NK-92 (cell line): ENCODE data around the gene MACROD2.

Source experiments
- DNase-seq: peaks from one replicate; lab custom pipeline; 2025; ENCODE audit not compliant: unreplicated experiment; lab: John Stamatoyannopoulos, UW

MACROD2 gene

DNA sequence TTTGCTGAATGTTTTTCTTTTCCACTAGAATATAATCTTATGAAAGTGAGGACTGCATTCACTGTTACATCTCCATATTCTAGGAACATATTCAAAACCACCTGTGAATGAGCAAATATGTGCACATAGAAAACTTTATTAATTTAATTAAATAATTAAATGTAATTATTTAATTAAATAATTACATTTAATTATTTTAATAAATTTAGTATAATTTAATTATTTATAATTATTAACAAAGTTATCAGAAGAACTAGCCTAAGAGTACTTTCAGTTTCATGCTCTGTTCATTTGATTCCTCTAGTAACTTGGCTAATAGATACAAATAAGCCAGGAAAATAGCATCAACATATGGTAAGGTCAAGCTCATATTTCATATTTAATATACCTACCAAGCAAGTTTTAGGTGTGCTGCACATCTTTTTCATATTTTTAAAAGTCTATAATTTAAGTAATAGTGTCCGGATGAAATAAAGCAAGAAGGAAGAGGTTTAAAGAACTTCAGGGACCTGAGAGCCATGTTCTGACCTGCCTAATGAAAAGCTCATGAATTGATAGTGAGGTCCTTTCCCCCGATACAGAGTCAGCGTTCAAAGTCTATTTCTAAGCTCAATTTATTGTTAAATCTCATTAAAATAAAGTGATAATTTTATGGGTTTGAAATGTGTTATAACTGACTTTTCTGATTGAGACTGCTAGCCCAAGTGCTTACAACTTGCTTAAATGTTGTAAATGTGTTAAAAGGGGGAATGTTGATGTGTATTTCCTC is 703.5 kb downstream of the MACROD2 start:
- DNase-seq = no peak

GRCh38 chr20:14700639-14700960 is 705.3 kb downstream of the MACROD2 start:
- DNase-seq = no peak

DNA sequence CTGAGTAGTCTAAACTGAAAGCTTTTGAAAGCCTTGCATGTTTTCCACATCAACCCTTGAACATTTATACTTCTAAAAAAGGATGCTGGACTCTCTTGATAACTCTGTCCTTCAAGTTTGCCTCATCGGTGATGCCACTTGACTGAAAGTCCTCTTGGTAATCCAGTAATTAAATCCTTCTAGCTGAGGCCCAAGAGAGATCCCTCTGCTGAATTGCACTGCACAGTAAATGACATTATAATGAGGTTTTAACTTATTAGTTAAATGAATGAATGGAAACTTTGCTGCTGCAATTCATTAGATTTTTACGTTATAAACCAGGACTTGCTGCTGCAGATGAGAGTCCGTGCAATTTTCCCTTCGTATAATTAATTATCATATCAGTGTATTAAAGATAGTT is 706.0 kb downstream of the MACROD2 start:
- no peak for DNase-seq

- DNase-seq = no peak
These were observed 711.2 kb downstream of the MACROD2 start for GRCh38 chr20:14706555-14706954.

GRCh38 chr20:14707026-14707680 is 711.8 kb downstream of the MACROD2 start:
- no peak for DNase-seq

GRCh38 chr20:14707865-14708596 is 712.7 kb downstream of the MACROD2 start:
- DNase-seq = no peak

- no peak for DNase-seq
These were observed 714.1 kb downstream of the MACROD2 start for GRCh38 chr20:14709439-14709838.

GRCh38 chr20:14710951-14711350 is 715.6 kb downstream of the MACROD2 start:
- no peak for DNase-seq

- no peak for DNase-seq
These were observed 716.3 kb downstream of the MACROD2 start for GRCh38 chr20:14711652-14712051.

DNA sequence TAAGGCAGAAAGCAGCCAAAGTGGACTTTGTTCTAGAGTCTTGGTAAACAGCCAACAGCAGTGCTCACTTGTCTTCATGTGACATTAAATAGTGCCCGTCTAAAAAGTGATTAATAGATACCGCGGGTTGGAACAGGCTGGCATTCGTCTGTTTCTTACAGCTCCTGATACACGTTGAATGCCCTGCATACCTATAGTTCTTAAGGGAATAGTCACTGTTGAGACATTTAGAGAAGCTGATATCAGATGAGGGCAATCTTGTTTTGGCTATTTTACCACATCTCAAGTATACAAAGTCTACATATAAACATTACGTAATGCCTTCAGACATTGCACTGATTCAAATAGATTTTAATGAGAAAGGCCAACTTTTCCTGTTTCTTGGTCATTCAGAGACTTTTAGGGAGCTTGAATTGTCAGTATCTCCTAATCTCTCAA is 717.0 kb downstream of the MACROD2 start:
- DNase-seq = no peak

DNA sequence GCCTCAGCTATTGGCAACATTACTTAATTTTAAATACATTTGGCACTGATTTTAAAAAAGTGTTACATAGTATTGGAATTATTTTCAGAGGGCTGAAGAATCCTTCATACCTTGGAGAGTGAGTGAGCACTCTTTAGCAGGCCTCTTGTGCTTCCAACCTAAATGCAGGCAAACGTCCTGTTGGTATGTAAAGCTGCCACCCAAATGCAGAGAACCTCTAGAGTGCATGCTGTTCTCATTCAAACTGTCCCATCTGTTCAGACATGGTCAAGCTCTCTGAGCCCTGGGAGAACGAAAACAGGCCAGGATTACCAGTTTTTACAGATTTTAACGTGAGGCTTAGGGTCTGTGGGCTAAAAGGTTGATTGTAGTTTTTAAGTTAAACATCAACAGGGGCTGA is 720.1 kb downstream of the MACROD2 start:
- DNase-seq = no peak

DNA sequence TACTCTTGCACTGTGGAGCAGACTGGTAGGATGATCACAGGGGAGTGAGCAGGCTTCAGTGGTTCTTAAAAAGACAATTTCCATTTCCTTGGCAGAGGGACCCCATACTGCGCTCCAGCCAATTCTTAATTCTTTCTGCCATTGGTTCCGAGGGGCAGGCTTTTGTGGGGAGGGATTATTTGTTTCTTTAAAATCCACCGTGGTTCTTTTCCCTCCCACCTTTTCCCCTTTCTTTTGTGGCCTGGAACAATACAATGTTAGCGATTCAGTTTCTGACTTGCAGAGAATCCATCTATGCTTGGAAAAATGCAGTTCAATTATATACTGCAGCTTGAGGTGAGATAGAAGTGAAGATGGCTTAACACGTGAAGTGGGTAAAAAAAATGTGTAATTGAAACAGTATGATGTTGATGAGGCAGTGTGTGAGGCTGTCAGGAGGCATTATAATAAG is 721.1 kb downstream of the MACROD2 start:
- DNase-seq = no peak

DNA sequence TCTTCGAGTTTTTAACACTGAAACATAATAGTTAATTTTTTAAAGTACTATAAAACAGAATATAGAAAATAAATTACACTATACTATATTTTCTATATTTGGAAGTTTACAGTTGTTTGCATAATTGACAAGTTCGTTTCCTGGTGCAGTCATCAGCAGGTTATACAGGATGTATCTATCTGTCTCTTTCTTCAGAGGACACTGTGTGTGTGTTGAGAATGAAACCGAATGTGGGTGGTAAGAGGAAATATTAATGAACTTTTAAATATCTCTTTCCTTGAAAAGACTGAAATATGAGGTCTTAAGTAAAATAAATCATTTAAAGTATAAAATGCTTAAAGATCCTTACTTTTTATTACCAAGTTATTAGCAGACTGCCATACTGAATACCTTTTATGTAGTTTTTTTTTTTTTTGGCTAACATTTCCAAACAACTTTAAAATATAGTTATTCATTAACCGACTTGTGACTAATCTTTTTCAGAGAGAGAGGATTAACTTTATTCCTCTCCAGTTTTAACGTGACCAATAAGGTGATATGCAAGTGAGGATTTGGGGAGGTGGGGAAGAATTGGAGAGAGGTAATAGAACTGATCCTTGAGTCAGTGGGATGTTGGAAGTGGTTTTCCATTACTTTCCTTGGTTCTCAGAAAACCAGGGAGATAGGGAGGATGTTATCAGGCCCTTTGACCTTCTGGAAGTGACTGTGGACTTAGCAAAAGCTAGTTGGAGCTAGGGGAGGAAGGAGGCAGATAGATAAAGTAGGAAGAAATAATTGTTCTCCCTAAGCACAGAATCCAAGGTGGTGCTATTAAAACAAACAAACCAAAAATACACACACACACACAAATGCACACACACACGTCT is 722.1 kb downstream of the MACROD2 start:
- DNase-seq = no peak

DNA sequence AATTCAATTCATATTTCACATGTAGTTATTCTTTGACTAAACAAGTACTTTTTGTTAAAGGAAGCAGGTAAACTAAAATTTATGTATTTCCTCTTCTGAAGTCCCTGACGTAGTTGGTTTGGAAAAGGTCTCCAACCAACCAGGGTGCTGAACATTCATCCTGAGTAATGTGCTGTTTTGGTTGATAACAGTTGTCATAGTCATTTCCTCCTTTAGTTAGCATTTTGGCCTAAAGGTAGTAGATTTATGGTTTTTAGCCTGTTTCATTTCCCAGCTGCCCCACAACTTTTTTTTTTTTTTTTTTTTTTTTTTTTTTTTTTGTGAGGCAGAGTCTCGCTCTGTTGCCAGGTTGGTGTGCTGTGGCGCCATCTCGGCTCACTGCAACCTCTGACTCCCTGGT is 724.9 kb downstream of the MACROD2 start:
- DNase-seq = no peak

- no peak for DNase-seq
These were observed 726.7 kb downstream of the MACROD2 start for GRCh38 chr20:14721926-14722452.

DNA sequence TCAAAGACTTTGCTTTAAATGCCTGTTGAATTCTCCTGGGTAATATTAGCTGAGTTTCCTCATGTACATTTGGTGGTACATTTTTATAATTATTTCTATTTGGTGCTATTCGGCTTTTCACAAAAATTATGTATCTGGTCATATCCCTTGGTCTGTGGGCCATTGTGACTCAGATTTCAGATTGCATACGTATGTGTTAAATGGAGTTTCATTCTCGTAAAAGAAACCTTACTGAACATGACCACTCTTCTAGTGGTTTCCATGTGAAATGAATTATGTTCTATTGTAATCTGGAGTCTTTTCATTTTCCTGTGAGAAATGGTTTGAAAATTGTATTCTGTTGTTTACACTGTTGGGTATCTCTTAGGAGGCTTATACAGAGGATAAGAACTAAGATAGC is 728.3 kb downstream of the MACROD2 start:
- DNase-seq = no peak

DNA sequence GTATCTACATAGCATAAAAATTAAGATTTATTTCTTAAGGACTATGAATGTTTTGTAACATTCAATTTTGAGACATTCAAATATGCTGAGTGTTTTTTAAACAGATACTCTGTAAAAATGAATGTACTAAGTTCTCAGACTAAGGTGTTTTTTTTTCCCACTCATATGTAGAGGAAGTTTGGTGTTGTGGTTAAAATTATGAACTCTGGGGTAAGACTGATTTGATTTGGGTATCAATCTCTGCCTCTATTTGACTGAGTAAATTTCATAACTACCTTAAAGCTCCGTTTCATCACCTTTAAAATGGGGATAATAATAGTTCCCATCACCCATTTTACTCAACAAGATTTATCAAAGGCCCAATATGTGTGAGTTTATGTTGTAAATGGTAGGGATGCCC is 728.7 kb downstream of the MACROD2 start:
- no peak for DNase-seq

- no peak for DNase-seq
These were observed 729.2 kb downstream of the MACROD2 start for GRCh38 chr20:14724468-14724867.

DNA sequence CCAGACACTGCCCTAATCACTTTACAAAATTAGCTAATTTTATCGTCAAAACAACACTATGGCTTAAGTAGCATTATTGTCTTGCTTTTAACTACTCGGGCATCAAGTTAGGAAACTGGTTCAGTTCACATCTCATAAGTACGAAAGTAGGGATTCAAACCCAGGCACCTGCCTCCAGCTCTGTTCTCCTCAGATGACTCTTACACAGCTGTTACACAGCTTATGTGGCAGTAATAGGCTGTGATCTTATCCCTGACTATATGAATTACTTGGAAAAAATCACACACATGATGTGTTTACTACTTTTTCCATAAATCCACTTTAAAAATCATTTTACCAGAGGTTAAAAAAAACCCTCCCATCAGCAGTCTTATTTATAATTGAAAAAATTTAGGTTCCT is 731.3 kb downstream of the MACROD2 start:
- DNase-seq = no peak

GRCh38 chr20:14727485-14728150 is 732.3 kb downstream of the MACROD2 start:
- DNase-seq = no peak
